Left colon (tissue), 2 donors: ENCODE results near the gene RUSF1. TPM values are rescaled to one million over a fixed set of nuclear protein-coding genes. Genes with fewer than 3 reads are reported as not detected.
"Not testable (repeated sequence)": the region's sequence is repeated elsewhere in the genome, so short reads cannot be mapped to it uniquely, and the experiment has no call there.

Experiments used
- ATAC-seq: fragments of 200-7000 bp; cut with Tn5 transposase; one replicate; pipeline ENCODE4 v1.9.1; 2020; ENCODE audit warnings: mild to moderate bottlenecking, moderate library complexity
- DNase-seq, 2 donors: peaks; one replicate each; pipeline ENCODE4 v3.0.0-alpha.2; 2020
- intact Hi-C, 2 donors: fragments of 100-400 bp; cut with DNase I in 1 of 2; cut with micrococcal nuclease in 1 of 2; formaldehyde crosslinking; loops; one replicate each; pipeline versions ENCODE4 v1.11.2 to v1.14.0; 2022; cut with DNase I, micrococcal nuclease
- total RNA-seq, 2 donors: library from RNA; stranded (reverse); fragmentation: NEBNext Ultra II Directional; extraction: Animal tissue kit (Norgen Biotek cat#: 25700); gene quantifications; one replicate each; pipeline ENCODE4 v1.2.1, GENCODE V29; 2021
- donor health status: DM: no; HTN: no; CAD: no.
- donor health status: DM: yes; HTN: yes; CAD: no.

The RUSF1 gene
- total RNA-seq, 2 donors from 2014 or later, result 56.5 to 65.4 TPM

- DNase-seq (no peak), ATAC-seq (no peak)
- intact Hi-C loops, result no loop called here
Measured at GRCh38 chr16:31461201-31461920, 46.8 kb downstream of the RUSF1 start.

DNA sequence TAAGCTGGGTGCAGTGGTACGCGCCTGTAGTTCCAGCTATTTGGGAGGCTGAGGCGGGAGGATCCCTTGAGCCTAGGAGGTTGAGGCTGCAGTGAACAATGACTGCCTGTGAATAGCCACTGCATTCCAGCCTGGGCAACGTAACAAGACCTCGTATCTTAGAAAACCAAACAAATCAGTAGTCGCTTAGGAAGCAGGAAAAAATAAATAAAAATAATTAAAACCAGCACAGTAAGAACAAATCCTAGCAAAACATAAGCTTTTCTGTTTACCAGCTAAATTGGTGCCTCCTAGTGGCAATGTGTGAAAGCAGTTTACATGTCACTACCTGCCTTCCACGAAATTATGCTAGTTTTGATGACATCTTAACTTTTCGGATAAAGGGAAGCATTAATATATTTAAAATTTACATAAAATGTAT, 47.6 kb downstream of the RUSF1 start:
- DNase-seq, result no peak
- no peak for ATAC-seq
- intact Hi-C loops, result no loop called here

- intact Hi-C loops, result no loop called here
- DNase-seq, result peak; percentile 100
- peak; percentile 81 for ATAC-seq
Measured at GRCh38 chr16:31459687-31460581, 48.3 kb downstream of the RUSF1 start.

DNA sequence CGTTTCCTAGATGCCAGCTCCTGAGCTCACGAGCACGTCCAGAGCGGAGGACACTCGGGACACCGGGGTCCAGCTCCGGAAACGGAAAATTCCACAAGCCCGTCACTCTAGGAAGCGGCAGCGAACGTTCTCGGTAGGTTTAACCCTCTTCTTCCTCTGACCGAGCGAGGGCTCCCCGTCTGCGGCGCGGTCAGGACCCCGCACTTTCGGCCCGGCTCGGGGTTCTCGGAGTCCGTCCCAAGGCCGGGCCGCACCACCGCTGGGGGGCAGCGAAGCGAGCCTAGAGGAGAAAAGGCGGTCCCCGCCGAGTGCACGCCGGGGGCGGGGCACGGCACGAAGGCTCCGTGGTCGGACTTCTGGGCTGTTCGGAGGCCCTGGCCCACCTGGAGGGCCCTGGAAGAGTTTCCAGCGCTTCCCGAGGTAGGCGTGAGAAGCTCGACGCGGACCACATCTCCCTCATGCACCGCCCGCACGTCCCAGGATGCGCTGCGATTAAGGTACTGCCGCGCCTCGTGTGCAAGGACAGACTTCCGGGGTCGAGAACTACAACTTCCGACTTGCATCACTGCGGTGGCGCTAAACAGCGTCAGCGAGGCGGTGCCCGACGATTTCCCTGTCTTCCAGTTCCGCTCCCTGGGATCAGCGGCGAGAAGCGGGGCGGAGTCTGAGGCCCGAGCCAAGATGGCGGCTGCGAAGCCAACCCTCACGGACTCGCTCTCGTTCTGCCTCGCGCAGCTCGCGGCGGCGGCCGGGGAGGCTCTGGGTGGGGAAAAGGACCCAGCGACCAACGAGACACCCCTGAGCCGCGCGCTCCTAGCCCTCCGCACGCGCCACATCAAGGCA, 49.1 kb downstream of the RUSF1 start, which contains the start of gene ARMC5:
Gene ARMC5 (plus strand): TSS at position 658 of the 843 bp plus-strand sequence. CDS start 24 bp downstream, at position 682.
- intact Hi-C loops, result no loop called here
- ATAC-seq, result peak; percentile 80
- peak; percentile 97 to 99 for DNase-seq

DNA sequence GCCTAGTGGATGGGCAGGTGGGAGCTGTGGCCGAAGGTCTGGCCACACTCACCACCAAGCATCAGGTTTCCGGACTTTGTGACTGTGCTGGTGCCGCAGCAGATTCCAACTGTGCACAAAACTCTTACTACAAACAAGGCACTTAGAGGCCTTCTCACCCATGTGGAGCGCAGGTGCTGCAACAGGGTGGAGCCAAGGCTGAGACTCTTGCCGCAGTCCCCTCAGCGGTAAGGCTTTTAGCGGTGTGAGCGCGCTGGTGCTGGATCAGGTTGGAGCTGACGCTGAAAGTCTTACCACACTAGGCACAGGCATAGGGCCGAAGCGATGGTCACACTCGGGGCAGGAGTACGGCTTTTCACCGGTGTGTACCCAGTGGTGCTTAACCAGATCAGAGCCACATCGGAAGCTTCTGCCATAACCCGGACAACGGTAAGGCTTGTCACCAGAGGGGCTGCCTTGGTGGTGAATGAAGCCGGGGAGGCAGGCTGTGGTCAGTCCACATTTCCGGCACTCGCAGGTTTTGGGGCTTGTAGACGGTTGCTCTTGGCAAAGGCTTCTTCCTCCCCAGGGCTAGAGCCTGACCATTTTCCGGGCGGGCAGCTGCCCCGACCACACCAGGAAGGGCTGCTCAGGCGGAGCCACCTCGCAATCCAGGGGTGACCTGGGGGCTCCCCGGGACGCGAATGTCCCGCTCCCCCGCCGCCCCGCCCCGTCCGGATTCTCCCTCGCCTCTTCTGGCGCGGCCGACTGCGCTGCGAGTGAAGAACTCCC, 49.9 kb downstream of the RUSF1 start:
- intact Hi-C loops, result no loop called here
- DNase-seq (peak; percentile 68 to 69), ATAC-seq (peak; percentile 21)

DNA sequence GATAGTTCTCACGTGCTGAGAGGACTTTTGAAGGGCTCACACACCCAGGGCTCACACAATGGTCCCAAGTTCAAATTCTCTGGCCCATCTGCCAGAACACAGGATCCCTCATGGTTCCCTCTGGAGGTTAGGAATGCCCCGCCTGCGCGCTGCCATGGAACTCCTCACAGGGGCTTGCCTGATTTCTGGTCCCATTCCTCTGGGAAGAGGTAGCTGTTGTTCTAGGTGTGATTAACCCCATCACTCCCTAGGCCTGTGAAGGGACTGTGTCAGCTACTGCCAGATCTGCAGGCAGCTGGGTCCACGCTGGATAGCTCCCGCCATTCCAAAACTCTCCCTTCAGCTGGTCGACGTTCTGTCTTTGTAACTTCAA, 51.2 kb downstream of the RUSF1 start:
- ATAC-seq, result no peak
- no peak for DNase-seq
- intact Hi-C loops, result no loop called here

DNA sequence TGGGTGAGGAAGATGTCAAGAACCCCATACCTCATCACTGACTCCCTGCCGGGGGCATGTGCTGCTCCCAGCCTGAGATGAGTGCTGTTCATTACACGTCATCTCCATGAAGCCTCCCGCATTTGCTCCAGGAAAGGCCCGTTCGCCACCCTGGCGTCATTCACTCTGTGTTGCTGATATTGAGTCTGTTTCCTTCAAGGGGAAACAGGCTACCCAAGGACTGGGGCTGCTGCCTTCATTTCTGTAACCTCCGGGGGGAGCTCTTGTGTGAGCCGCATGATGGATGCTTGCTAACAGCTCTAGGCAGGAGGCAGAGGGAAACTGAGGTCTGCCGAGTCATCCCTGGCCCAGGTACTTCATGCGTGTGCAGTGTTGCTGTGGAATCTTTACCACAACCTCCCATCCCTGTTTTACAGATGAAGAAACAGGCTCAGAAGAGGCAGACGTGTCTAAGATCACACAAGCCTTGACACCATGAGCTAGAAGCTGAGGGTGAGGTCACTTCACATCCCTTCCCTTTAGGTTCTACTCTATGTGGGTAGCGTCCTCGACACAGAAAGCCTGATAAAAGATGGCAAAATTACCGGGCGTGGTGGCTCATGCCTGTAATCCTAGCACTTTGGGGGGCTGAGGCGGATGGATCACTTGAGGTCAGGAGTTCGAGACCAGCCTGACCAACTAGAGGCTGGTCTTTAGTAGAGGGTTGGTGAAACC, 52.4 kb downstream of the RUSF1 start:
- DNase-seq (no peak), ATAC-seq (no peak)
- intact Hi-C loops, result no loop called here

DNA sequence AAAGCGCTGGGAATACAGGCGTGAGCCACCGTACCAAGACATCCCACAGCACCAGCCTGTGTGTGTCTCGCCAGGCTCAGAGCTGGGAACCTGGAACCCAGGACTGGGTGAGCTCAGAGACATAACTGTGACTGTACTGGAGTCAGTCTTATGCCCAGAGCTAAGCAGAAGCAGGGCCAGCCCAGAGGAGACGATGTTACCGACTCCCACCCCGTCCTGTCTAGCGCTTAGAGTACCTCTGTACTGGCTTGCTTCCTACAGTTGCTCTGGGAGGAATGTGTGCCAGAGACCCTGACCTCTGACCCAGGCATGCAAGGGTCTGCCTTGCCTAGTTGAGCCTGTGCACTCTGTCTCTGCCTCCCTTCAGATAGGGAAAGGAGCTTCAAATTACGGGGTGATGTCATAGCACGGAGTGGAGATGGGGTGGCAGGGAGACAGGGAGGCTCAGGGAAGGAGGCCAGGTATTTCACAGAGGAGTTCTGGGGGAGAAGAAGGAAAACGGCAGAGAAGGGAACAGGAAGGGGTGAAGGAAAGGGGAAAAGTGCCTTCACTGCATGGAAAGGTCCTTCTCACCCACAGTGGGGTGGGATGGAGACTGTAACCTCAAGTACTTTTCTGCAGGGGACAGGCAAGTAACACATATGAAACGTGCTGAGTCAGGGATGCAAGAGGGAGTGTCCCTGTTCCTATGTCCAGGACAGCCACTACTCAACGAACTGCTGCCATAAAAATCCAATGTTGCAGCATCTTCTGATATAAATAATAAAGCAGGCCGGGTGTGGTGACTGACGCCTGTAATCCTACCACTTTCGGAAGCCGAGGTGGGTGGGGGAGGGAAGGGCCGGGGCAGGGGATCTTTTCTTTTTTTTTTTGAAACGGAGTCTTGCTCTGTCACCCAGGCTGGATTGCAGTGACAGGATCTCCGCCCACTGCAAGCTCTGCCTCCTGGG, 54.7 kb downstream of the RUSF1 start:
- ATAC-seq (peak; percentile 54), DNase-seq (peak in 1 of 2 donors; percentile 39)
- intact Hi-C loops, result no loop called here

DNA sequence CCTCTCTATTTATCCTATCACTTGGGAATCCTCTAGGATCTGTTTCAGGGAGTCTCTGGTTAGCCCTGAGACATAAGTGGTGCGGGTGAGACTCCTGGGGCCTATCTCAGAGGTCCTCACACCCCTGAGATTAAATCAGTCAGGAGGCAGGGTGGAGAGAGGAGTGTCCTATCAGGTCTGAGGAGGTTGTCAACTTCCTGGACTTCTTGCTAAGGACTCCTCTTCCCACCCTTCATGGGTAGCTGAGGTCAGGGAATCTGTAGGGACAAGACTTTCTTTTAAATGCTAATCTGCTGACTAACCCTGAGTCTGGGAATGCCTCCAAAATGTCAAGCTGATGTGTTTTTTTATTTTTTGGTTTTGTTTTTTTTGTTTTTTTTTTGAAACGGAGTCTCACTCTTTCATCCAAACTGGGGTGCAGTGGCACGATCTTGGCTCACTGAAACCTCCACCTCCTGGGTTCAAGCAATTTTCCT, 55.5 kb downstream of the RUSF1 start:
- DNase-seq (no peak), ATAC-seq (no peak)
- intact Hi-C loops, result no loop called here

GRCh38 chr16:31451681-31452351, 56.4 kb downstream of the RUSF1 start:
- DNase-seq (peak; percentile 58 to 69), ATAC-seq (peak; percentile 79)
- intact Hi-C loops, result no loop called here

DNA sequence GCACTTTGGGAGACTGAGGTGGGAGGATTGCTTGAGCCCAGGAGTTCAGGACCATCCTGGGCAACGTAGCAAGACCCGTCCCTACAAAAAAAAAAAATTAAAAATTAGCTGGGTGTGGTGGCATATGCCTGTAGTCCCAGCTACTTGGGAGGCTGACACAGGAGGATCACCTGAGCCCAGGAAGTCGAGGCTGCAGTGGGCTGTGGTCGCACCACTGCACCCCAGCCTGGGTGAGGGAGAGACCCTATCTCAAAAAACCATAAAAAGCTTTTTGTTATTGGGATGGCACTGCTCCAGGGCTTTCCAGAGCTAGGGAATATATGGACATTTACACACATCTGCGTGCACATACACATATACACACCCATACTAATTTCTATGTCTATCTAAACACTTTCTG, 57.0 kb downstream of the RUSF1 start:
- no peak for DNase-seq
- intact Hi-C loops, result no loop called here
- no peak for ATAC-seq

DNA sequence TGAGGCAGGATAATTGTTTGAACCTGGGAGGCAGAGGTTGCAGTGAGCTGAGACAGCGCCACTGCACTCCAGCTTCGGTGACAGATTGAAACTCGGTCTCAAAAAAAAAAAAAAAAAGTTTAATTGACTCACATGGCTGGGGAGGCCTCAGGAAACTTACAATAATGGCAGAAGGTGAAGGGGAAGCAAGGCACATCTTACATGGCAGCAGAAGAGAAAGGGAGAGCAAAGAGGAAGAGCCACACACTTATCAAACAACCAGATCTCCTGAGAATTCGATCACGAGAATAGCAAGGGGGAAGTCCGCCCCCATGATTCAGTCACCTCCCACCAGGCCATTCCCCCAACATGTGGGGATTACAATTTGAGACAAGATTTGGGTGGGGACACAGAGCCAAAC, 62.3 kb downstream of the RUSF1 start:
- intact Hi-C loops, result loop anchor here in 1 of 2 donors (10.0 kb wide), 1 partner anchor 481 kb away; no protein-coding TSS in a partner anchor

DNA sequence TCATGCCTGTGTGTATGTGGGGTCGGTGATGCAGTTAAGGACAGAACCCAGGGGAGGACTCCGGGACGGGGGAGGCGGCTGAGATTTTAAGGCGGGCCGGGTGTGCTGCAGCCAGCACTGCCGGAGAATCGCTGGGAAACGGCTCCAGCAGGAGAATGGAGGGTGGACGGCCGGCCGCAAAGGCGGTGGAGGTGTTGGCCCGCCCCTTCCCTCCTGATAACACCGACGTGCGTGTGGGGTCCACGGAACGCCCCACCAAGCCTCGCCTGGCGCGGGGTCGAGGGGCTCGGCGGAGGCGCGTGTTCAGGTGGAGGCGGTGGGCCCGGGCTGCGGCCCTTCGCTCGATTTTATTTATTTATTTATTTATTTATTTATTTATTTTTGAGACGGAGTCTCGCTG, 66.2 kb downstream of the RUSF1 start:
- no peak for ATAC-seq
- intact Hi-C loops, result loop anchor here (5.0 to 10.0 kb wide), 2 partner anchors 455 to 477 kb away; partner anchors contain the start of gene HSD3B7 (in 1 of the 2)
- DNase-seq, result no peak

More for the DNA sequence above, 62.3 kb downstream of the RUSF1 start:
- not testable (repeated sequence) for DNase-seq, ATAC-seq

DNA sequence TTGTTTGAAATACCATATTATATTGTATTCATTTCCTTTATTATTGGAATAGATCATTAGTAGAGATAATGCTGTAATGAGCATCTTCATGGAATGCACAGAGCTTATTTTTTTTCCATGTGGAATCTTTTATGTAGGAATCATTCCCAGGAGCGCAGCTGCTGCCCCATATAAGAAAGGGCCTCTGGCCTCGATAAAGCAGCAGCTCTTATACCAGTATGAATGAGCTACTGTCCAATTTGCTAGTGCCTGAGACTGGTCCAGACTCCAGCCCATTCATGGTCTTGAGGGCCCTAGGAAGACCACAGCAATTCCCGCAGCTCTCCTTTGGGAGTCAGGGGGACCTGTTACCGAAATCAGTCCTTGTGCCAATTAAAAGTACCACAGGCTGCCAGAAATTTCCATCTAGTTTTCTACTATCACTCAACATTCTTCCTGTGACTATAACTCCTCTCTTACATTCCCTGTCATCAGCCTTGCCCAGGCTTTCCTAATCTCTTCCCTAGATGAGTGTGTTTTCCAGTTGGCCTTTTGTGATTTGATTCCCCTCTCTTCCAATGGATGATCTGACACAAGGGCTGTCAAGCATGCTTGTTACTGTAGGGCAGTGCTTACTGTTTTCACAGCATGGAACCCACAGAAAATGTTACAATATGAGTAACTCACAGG, 67.5 kb downstream of the RUSF1 start:
- intact Hi-C loops, result loop anchor here (5.0 to 10.0 kb wide), 2 partner anchors 453 to 476 kb away; partner anchors contain the start of gene HSD3B7 (in 1 of the 2)
- ATAC-seq (no peak), DNase-seq (no peak)

- intact Hi-C loops, result no loop called here
- DNase-seq (no peak), ATAC-seq (no peak)
Measured at GRCh38 chr16:31439519-31439918, 68.7 kb downstream of the RUSF1 start.
